ENCODE data around the gene AP3S2.

The AP3S2 gene

GRCh38 chr15:89812847-89813320 is 80.9 kb downstream of the AP3S2 start:
- no peak for DNase-seq

GRCh38 chr15:89812011-89812846 is 81.6 kb downstream of the AP3S2 start:
- no peak for DNase-seq

GRCh38 chr15:89810837-89811236 is 83.0 kb downstream of the AP3S2 start:
- DNase-seq = no peak

- no peak for DNase-seq
Measured at GRCh38 chr15:89809787-89810148, 84.0 kb downstream of the AP3S2 start.

- DNase-seq = no peak
Measured at GRCh38 chr15:89809093-89809786, 84.6 kb downstream of the AP3S2 start.

- DNase-seq = no peak
Measured at GRCh38 chr15:89808160-89808870, 85.5 kb downstream of the AP3S2 start.

GRCh38 chr15:89807689-89808088 is 86.1 kb downstream of the AP3S2 start:
- DNase-seq = no peak

- no peak for DNase-seq
Measured at GRCh38 chr15:89806559-89807550, 86.9 kb downstream of the AP3S2 start.

GRCh38 chr15:89806210-89806558 is 87.6 kb downstream of the AP3S2 start:
- no peak for DNase-seq

GRCh38 chr15:89805241-89806209 is 88.3 kb downstream of the AP3S2 start:
- no peak for DNase-seq

- no peak for DNase-seq
Measured at GRCh38 chr15:89803941-89804800, 89.6 kb downstream of the AP3S2 start.

GRCh38 chr15:89802986-89803824 is 90.6 kb downstream of the AP3S2 start:
- DNase-seq = no peak

GRCh38 chr15:89802231-89802928 is 91.4 kb downstream of the AP3S2 start:
- no peak for DNase-seq

GRCh38 chr15:89801471-89802195 is 92.2 kb downstream of the AP3S2 start:
- DNase-seq = no peak

GRCh38 chr15:89799918-89800498 is 93.8 kb downstream of the AP3S2 start:
- no peak for DNase-seq

GRCh38 chr15:89799011-89799911 is 94.5 kb downstream of the AP3S2 start:
- peak; percentile 38 for DNase-seq

All from kidney glomerular epithelial cell (primary cell).